Gastrocnemius medialis (tissue), 4 donors: ENCODE measurements around the gene PADI6.

ENCODE experiments used
- POLR2A ChIP-seq, 2 donors: fragments of 450-650 bp; IDR thresholded peaks; one replicate each; pipeline ENCODE4 v1.6.1; 2017; ENCODE audit warnings: antibody characterized with exemption in 2 of 2, mild to moderate bottlenecking in 2 of 2, moderate library complexity in 2 of 2
- TF ChIP-seq, protein P1 (sequence below), 5 experiments: fragments of 450-650 bp in 3 of 5; fragments of 200-600 bp in 2 of 5; sonication (generic) in 2 of 5; IDR thresholded peaks in 4 of 5; conservative IDR thresholded peaks in 1 of 5; 1 replicate in 4 of 5; 2 replicates in 1 of 5; pipeline ENCODE4 v1.5.1; 2016 to 2019; ENCODE audit warnings: antibody characterized with exemption in 5 of 5, mild to moderate bottlenecking in 3 of 5, moderate library complexity in 3 of 5

DNA sequence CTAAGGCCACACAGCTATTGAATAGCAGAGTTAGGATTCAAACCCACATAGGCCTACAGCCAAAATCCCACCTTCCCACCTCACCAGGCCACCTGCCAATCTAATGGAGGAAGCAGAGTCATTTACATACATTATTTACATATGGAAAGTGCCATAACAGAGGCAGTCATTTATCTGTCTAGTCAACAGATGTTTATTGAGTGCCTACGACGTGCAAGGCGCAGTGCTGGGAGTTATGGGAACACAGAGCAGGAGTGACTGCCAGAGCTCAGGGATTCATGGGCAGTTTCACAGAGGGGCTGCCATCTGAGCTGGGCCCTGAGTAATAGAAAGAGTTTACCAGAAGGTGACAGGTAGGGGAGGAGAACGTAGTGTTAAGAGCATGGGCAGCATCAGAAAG lies 10.3 kb upstream of the PADI6 start:
- TF ChIP-seq, protein P1, sequence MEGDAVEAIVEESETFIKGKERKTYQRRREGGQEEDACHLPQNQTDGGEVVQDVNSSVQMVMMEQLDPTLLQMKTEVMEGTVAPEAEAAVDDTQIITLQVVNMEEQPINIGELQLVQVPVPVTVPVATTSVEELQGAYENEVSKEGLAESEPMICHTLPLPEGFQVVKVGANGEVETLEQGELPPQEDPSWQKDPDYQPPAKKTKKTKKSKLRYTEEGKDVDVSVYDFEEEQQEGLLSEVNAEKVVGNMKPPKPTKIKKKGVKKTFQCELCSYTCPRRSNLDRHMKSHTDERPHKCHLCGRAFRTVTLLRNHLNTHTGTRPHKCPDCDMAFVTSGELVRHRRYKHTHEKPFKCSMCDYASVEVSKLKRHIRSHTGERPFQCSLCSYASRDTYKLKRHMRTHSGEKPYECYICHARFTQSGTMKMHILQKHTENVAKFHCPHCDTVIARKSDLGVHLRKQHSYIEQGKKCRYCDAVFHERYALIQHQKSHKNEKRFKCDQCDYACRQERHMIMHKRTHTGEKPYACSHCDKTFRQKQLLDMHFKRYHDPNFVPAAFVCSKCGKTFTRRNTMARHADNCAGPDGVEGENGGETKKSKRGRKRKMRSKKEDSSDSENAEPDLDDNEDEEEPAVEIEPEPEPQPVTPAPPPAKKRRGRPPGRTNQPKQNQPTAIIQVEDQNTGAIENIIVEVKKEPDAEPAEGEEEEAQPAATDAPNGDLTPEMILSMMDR (IDR thresholded peaks at IDR 0.05 in 4 of 5, conservative IDR thresholded peaks at IDR 0.05 in 1 of 5), result no peak
- TF ChIP-seq POLR2A (IDR thresholded peaks at IDR 0.05), result no peak
